Tibial nerve (tissue), 4 donors: ENCODE results near the gene IL17C. TPM values are rescaled to one million over a fixed set of nuclear protein-coding genes. Genes with fewer than 3 reads are reported as not detected.

Source experiments
- DNase-seq, 2 donors: peaks; one replicate each; pipeline ENCODE4 v3.0.0-alpha.2; 2019; ENCODE audit warnings: low spot score in 2 of 2
- H3K27ac ChIP-seq, 4 donors: fragments of 200-600 bp; sonication (generic) in 3 of 4; one replicate each; pipeline ENCODE4 v1.5.1; 2017 to 2019; ENCODE audit warnings: mild to moderate bottlenecking in 1 of 4
- H3K27me3 ChIP-seq, 2 donors: fragments of 200-600 bp; sonication (generic) in 1 of 2; one replicate each; pipeline versions ENCODE4 v1.5.1 to v1.6.0; 2017 to 2019
- H3K36me3 ChIP-seq, 3 donors: fragments of 200-600 bp; sonication (generic); one replicate each; pipeline ENCODE4 v1.5.1; 2018 to 2019
- H3K4me1 ChIP-seq, 4 donors: fragments of 200-600 bp; sonication (generic) in 3 of 4; one replicate each; pipeline ENCODE4 v1.5.1; 2017 to 2019
- H3K4me3 ChIP-seq, 4 donors: fragments of 200-600 bp; sonication (generic) in 3 of 4; one replicate each; pipeline ENCODE4 v1.5.1; 2017 to 2019; ENCODE audit warnings: mild to moderate bottlenecking in 1 of 4, moderate library complexity in 1 of 4
- H3K9me3 ChIP-seq, 4 donors: fragments of 200-600 bp; sonication (generic) in 3 of 4; one replicate each; pipeline ENCODE4 v1.5.1; 2017 to 2019
- CTCF ChIP-seq, 5 experiments: fragments of 200-600 bp in 3 of 5; fragments of 450-650 bp in 2 of 5; sonication (generic) in 3 of 5; IDR thresholded peaks; one replicate each; pipeline ENCODE4 v1.5.1; 2016 to 2019; ENCODE audit warnings: antibody characterized with exemption in 5 of 5, mild to moderate bottlenecking in 3 of 5, moderate library complexity in 2 of 5
- EP300 ChIP-seq, 2 donors: sonication (generic); formaldehyde crosslinking; IDR thresholded peaks; one replicate each; pipeline ENCODE4 v1.6.1; 2017; ENCODE audit warnings: antibody characterized with exemption in 2 of 2, mild to moderate bottlenecking in 1 of 2
- POLR2A ChIP-seq, 2 donors: fragments of 450-650 bp; IDR thresholded peaks; one replicate each; pipeline ENCODE4 v1.6.1; 2017; ENCODE audit warnings: antibody characterized with exemption in 2 of 2, mild to moderate bottlenecking in 2 of 2, moderate library complexity in 2 of 2
- WGBS, 2 donors: methylation state at CpG; one replicate each; pipeline ENCODE4 v1.1.5; 2018; 5-methylcytosine and 5-hydroxymethylcytosine counted together
- total RNA-seq, 4 donors: library from RNA; depleted of rRNA; stranded (reverse); fragments of >200 nt; gene quantifications; one replicate each; pipeline ENCODE4 v1.1.0, GENCODE V29; 2016

IL17C gene
- total RNA-seq, 4 donors from 2014 or later, result not detected

- Histone ChIP-seq H3K9me3 (no peaks in the 10 kb centered on the region), H3K4me3 (no peak overlapping the region), H3K4me1 (peaks cover 0 to 34% (median 0%) of the 10 kb centered on the region in 4 donors), H3K27ac (no peak overlapping the region), H3K36me3 (peaks cover 0 to 47% (median 0%) of the 10 kb centered on the region in 3 donors), H3K27me3 (no peaks in the 10 kb centered on the region)
- TF ChIP-seq POLR2A (IDR thresholded peaks at IDR 0.05) (no peak), CTCF (IDR thresholded peaks at IDR 0.05) (no peak)
- no peak for DNase-seq
- WGBS, 2 donors, result 87 to 91% methylated on average over 12 of the region's 12 CpGs
Measured at GRCh38 chr16:88616736-88617135, 21.6 kb upstream of the IL17C start.

GRCh38 chr16:88617268-88618031 lies 20.9 kb upstream of the IL17C start:
- Histone ChIP-seq H3K4me1 (peaks cover 0 to 34% (median 0%) of the 10 kb centered on the region in 4 donors), H3K27me3 (no peaks in the 10 kb centered on the region), H3K27ac (no peak overlapping the region), H3K9me3 (no peaks in the 10 kb centered on the region), H3K36me3 (peaks cover 0 to 46% (median 6%) of the 10 kb centered on the region in 3 donors), H3K4me3 (no peak overlapping the region)
- TF ChIP-seq EP300 (IDR thresholded peaks at IDR 0.05), result no peak
- TF ChIP-seq CTCF (IDR thresholded peaks at IDR 0.05), result no peak
- no peak for TF ChIP-seq POLR2A (IDR thresholded peaks at IDR 0.05)
- WGBS, 2 donors, result 89% methylated on average over 20 of the region's 20 CpGs
- no peak for DNase-seq

- Histone ChIP-seq H3K36me3 (peaks cover 0 to 47% (median 15%) of the 10 kb centered on the region in 3 donors), H3K4me1 (peaks cover 0 to 34% (median 0%) of the 10 kb centered on the region in 4 donors), H3K27me3 (no peaks in the 10 kb centered on the region), H3K9me3 (no peaks in the 10 kb centered on the region), H3K27ac (no peak overlapping the region), H3K4me3 (no peak overlapping the region)
- DNase-seq, result no peak
- TF ChIP-seq CTCF (IDR thresholded peaks at IDR 0.05), result no peak
- no peak for TF ChIP-seq EP300 (IDR thresholded peaks at IDR 0.05)
- TF ChIP-seq POLR2A (IDR thresholded peaks at IDR 0.05), result no peak
- WGBS, 2 donors, result 66 to 68% methylated on average over 20 of the region's 20 CpGs
Measured at GRCh38 chr16:88618182-88618955, 20.0 kb upstream of the IL17C start.

GRCh38 chr16:88618956-88619667 lies 19.3 kb upstream of the IL17C start:
- peak overlapping the region in 1 of 4 donors; percentile 16 for H3K27ac ChIP-seq
- TF ChIP-seq EP300 (IDR thresholded peaks at IDR 0.05) (no peak), CTCF (IDR thresholded peaks at IDR 0.05) (no peak), POLR2A (IDR thresholded peaks at IDR 0.05) (no peak)
- peaks cover 0 to 28% (median 0%) of the 10 kb centered on the region in 4 donors for H3K4me1 ChIP-seq
- WGBS, 2 donors, result 87 to 89% methylated on average over 19 of the region's 19 CpGs
- peaks cover 0 to 55% (median 22%) of the 10 kb centered on the region in 3 donors for H3K36me3 ChIP-seq
- H3K27me3 ChIP-seq, result no peaks in the 10 kb centered on the region
- H3K9me3 ChIP-seq, result no peaks in the 10 kb centered on the region
- DNase-seq, result no peak
- no peak overlapping the region for H3K4me3 ChIP-seq
